GM21360 (cell line): ENCODE data around the gene WNT3A.

Experiments used
- ATAC-seq: cut with Tn5 transposase; IDR thresholded peaks from one replicate; pipeline ENCODE4 v1.9.1; 2021; ENCODE audit warnings: mild to moderate bottlenecking, moderate library complexity; ENCODE audit not compliant: unreplicated experiment

The WNT3A gene

GRCh38 chr1:228109962-228110488 is 103.2 kb downstream of the WNT3A start:
- ATAC-seq = no peak

GRCh38 chr1:228110556-228110955 is 103.8 kb downstream of the WNT3A start:
- ATAC-seq = no peak
